Stimulated activated CD8-positive, alpha-beta memory T cell treated with anti-CD3 and anti-CD28 coated beads, Interleukin-7, amount 100 ng/mL, for 24 hours (primary cell): ENCODE measurements around the gene KCNK4.

Experiments
- DNase-seq: peaks from one replicate; pipeline ENCODE4 v3.0.0-alpha.2; 2020; ENCODE audit warnings: low read depth

KCNK4 gene

DNA sequence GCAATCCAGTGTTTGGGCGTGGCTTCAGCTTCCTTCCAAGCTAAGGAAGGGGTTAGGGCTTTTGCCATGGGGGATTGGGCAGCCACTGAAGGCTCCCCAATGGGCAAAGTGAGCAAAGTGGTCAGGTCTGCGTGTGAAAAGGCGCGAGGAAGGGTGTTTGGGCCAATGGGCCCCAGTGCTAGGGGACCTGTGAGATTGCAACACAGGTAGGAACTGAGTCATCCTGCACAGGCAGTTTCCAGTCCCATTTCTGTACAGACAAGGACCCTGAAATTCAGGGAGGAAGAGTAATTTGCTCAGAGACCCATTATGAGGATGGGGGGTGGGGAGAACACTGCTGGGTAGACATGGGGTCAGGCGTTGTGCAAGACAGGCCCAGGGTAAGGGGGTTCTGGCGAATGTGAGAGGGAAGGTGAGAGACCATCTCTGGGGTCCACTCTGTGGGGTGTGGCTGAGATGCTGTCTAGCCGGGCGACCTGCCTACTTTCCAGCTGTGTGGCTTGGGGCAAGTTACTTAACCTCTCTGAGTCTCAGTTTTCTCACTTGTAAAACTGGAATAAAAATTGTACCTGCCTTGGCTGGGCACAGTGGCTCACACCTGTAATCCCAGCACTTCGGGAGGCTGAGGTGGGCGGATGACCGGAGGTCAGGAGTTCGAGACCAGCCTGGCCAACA is 56.2 kb downstream of the KCNK4 start:
- DNase-seq: no peak

- no peak for DNase-seq
Measured at GRCh38 chr11:64348383-64349024, 57.4 kb downstream of the KCNK4 start.

DNA sequence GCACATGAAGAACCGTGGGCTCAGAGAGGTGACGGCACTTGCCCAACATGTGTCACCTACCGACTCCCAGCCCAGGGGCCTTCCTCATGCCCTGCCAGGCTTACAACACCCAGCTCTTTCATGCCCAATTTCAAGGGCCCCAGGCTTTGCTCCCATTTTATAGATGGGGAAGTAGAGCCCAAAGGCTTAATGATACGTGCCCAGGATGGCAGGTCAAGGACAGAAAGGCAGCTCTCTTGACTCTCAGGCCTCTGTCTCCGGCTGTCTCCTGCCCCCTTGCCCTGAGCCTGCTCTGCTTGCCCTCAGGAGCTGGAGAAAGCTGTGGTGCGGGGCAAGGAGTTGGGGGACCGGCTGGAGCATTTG is 57.9 kb downstream of the KCNK4 start:
- no peak for DNase-seq

DNA sequence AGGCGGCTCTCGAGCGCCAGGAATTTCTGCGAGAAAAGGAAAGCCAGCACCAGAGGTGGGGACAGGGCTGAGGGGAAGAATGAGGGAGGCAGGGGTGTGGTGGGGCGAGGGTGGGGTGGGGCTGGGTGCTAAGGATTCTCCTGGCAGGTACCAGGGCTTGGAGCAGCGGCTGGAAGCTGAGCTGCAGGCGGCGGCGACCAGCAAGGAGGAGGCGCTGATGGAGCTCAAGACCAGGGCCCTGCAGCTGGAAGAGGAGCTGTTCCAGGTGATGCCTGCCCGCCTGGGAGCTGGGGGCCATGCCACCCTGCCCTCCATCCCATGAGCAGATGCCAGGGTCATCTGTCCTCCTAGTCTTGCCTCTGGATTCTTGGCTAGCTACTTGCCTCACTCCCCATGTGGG is 58.3 kb downstream of the KCNK4 start:
- DNase-seq: no peak
